ENCODE data around the gene HLA-DPA1. TPM values are rescaled to one million over a fixed set of nuclear protein-coding genes. Genes with fewer than 3 reads are reported as not detected.
A peak's percentile ranks its signal among the peaks of the same experiment; 100 is the strongest.

The HLA-DPA1 gene
- total and polyA plus RNA-seq, 10 of the 15 experiments (the other 5 are each of a cell fraction or from before 2014, with no cell fraction given) = 508 to 1,640 (median 829) TPM

DNA sequence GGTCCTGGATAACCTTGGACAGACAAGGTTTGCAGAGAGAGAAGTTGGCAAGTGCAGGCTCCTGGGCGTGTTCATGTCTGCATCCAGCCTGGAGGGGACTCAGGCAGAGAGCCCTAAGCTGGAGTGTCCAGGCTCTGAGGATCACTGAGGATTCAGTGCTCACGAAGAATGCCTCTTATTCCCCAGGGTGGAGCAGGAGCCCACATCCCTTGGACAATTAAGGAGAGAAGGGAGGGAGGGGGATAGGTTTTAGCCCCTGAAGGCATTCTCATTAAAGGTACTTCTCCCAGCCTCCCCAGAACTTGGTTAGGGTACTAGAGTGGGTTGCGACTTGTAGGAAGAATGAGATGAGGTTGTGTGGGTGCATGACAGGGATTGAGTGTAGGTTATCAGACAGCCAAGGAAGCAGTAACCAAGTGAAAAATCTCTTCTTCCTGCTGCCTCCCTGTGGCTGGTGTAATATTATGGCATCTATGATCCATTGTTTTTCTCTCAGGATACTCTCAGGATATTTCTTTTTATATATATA is 3.0 kb upstream of the HLA-DPA1 start (continued):
- TF ChIP-seq, protein P1, sequence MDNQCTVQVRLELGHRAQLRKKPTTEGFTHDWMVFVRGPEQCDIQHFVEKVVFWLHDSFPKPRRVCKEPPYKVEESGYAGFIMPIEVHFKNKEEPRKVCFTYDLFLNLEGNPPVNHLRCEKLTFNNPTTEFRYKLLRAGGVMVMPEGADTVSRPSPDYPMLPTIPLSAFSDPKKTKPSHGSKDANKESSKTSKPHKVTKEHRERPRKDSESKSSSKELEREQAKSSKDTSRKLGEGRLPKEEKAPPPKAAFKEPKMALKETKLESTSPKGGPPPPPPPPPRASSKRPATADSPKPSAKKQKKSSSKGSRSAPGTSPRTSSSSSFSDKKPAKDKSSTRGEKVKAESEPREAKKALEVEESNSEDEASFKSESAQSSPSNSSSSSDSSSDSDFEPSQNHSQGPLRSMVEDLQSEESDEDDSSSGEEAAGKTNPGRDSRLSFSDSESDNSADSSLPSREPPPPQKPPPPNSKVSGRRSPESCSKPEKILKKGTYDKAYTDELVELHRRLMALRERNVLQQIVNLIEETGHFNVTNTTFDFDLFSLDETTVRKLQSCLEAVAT (IDR thresholded peaks at IDR 0.05) = peak; percentile 91; the same call in 1 of the 2 replicates
- TF ChIP-seq POLR2AphosphoS2 (IDR thresholded peaks at IDR 0.05; ENCODE audit: low read depth, low read length) = 0 out of 2 replicates have a peak, but pooled peaks have one; percentile 10
- TF ChIP-seq RUNX3 (IDR thresholded peaks at IDR 0.05; ENCODE audit: low read length) = peak; percentile 10; the same call in 1 of the 2 replicates
- 0 out of 2 replicates have a peak, but pooled peaks have one; percentile 69 for TF ChIP-seq MTA3 (IDR thresholded peaks at IDR 0.05; ENCODE audit: borderline replicate concordance, low read length)
- TF ChIP-seq POLR2A (IDR thresholded peaks at IDR 0.05; ENCODE audit: low read depth, low read length) = peak; percentile 65; the same call in 1 of the 2 replicates

DNA sequence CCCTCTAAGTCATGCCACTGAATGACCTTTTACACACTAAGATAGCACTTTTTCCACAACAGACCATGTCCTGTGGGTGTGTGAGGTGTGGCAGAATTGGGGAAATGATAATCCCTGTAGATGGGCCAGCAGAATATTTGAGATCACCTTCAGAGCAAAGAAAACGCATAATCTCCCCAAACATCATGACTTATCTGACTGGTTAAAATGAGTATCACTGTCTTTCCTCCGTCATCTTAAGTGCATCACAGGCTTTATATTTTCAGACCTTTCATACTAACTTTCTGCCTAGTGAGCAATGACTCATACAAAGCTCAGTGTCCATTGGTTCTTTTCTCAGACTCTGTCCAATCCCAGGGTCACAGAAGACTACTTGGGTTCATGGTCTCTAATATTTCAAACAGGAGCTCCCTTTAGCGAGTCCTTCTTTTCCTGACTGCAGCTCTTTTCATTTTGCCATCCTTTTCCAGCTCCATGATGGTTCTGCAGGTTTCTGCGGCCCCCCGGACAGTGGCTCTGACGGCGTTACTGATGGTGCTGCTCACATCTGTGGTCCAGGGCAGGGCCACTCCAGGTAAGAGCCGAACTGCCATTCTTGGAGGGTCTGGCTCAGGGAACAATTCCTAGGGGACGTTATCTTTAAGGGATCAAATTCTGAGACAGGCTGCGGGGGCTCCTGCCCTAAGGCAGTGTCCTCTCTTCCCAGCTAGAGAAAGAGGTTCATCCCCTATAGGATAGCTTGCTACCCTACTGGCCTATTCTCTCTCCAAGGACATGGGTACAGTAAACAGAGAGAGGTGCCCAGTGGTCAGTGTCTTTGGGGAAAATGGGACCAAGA is 2.3 kb upstream of the HLA-DPA1 start, which contains the start of gene HLA-DPB1:
Gene HLA-DPB1, plus strand, starts transcription at position 423 of the 838 bp plus-strand sequence. Its CDS starts 52 bp downstream, at position 475.
- under 1% methylated on average over 10 of the region's 10 CpGs for WGBS (ENCODE audit: insufficient coverage, insufficient replicate concordance, low lambda C conversion rate, missing lambda C conversion rate)
- ChIA-PET SMC1A (ENCODE audit: uncharacterized antibody, unreplicated experiment) (interaction anchor here (0.7 to 8.9 kb wide), 20 partner anchors 9 to 190 kb away, joined by 3 to 176 read pairs (median 5); partner anchors contain the start of genes HLA-DMA and HLA-DOA), POLR2A (interaction anchor here (0.6 to 8.8 kb wide), 30 partner anchors 9 to 522 kb away, joined by 3 to 330 read pairs (median 4); partner anchors contain the start of genes HLA-DMA, HLA-DOA, RING1 and RPS18), RAD21 (ENCODE audit: unreplicated experiment) (interaction anchor here (0.7 to 7.9 kb wide), 25 partner anchors 14 to 639 kb away, joined by 3 to 172 read pairs (median 3); partner anchors contain the start of genes HLA-DMA and HLA-DMB), CTCF (interaction anchor here (0.6 to 6.0 kb wide), 23 partner anchors 8 to 196 kb away, joined by 3 to 55 read pairs (median 5); partner anchors contain the start of genes HLA-DOA, RPS18 and VPS52)
- peaks cover 90% of the 10 kb centered on the region for H3K79me2 ChIP-seq (ENCODE audit: control insufficient read depth, insufficient read depth, low read length)
- peak within 1 kb of the TSS; percentile 99 for H3K27ac ChIP-seq (ENCODE audit: control insufficient read depth, insufficient read depth)
- peak within 1 kb of the TSS; percentile 90 for H3K4me2 ChIP-seq (ENCODE audit: control insufficient read depth, insufficient read depth)
- H4K20me1 ChIP-seq (ENCODE audit: control insufficient read depth, insufficient read depth) = no peaks in the 10 kb centered on the region
- no peaks in the 10 kb centered on the region for H3K9me3 ChIP-seq (replicated peaks; ENCODE audit: control insufficient read depth, insufficient read depth, low read length)
- in situ Hi-C loops (cut with MboI) (no loop called here), intact Hi-C loops (cut with micrococcal nuclease; ENCODE audit: unreplicated experiment) (loop anchor here (1.0 to 2.0 kb wide), 2 partner anchors 47 to 61 kb away; no protein-coding TSS in a partner anchor)
- H3K4me1 ChIP-seq (ENCODE audit: control insufficient read depth, insufficient read depth, low read length) = peaks cover 22% of the 10 kb centered on the region
- ATAC-seq (peak; percentile 81), DNase-seq (ENCODE audit: low read depth, low spot score) (peak; percentile 96), FAIRE-seq (peak; percentile 78)
- H3K27me3 ChIP-seq (replicated peaks in 1 of 2; ENCODE audit: control insufficient read depth in 2 of 2, insufficient read depth in 2 of 2, low read length in 1 of 2) = no peaks in the 10 kb centered on the region
- peak within 1 kb of the TSS; percentile 97 for H3K9ac ChIP-seq (ENCODE audit: control insufficient read depth, insufficient read depth, low read length)
- peak within 1 kb of the TSS; percentile 82 for H3K4me3 ChIP-seq
- peak within 1 kb of the TSS; percentile 59 for H2AFZ ChIP-seq (ENCODE audit: control insufficient read depth, low read depth, low read length)
- no TSS peak for BruUV-seq (replicated peaks)
- H3K36me3 ChIP-seq (ENCODE audit: control insufficient read depth in 2 of 2, insufficient read depth in 2 of 2, low read length in 1 of 2) = peaks cover 0 to 1% of the 10 kb centered on the region in 2 experiments; a peak in 2 of 4 replicates
- TF ChIP-seq STAT1 (conservative IDR thresholded peaks at IDR 0.05) = 0 out of 2 replicates have a peak, but pooled peaks have one; percentile 30
- no peak for TF ChIP-seq ZNF24 (IDR thresholded peaks at IDR 0.05)
- TF ChIP-seq, protein P2, sequence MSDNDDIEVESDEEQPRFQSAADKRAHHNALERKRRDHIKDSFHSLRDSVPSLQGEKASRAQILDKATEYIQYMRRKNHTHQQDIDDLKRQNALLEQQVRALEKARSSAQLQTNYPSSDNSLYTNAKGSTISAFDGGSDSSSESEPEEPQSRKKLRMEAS (IDR thresholded peaks at IDR 0.05; ENCODE audit: low read depth, low read length) = no peak; the same call in 1 of the 2 replicates
- no peak for TF ChIP-seq RBBP5 (conservative IDR thresholded peaks at IDR 0.05)
- TF ChIP-seq IRF4 (IDR thresholded peaks at IDR 0.05; ENCODE audit: low read depth, low read length) = no peak
- peak; percentile 88 for TF ChIP-seq CREM (IDR thresholded peaks at IDR 0.05; ENCODE audit: low read depth)
- TF ChIP-seq, protein P3, sequence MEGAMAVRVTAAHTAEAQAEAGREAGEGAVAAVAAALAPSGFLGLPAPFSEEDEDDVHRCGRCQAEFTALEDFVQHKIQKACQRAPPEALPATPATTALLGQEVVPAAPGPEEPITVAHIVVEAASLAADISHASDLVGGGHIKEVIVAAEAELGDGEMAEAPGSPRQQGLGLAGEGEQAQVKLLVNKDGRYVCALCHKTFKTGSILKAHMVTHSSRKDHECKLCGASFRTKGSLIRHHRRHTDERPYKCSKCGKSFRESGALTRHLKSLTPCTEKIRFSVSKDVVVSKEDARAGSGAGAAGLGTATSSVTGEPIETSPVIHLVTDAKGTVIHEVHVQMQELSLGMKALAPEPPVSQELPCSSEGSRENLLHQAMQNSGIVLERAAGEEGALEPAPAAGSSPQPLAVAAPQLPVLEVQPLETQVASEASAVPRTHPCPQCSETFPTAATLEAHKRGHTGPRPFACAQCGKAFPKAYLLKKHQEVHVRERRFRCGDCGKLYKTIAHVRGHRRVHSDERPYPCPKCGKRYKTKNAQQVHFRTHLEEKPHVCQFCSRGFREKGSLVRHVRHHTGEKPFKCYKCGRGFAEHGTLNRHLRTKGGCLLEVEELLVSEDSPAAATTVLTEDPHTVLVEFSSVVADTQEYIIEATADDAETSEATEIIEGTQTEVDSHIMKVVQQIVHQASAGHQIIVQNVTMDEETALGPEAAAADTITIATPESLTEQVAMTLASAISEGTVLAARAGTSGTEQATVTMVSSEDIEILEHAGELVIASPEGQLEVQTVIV (IDR thresholded peaks at IDR 0.05; ENCODE audit: borderline replicate concordance, partially characterized antibody) = no peak
- no peak for TF ChIP-seq MYB (IDR thresholded peaks at IDR 0.05; ENCODE audit: borderline replicate concordance, low read depth, low read length)
- TF ChIP-seq, protein P4, sequence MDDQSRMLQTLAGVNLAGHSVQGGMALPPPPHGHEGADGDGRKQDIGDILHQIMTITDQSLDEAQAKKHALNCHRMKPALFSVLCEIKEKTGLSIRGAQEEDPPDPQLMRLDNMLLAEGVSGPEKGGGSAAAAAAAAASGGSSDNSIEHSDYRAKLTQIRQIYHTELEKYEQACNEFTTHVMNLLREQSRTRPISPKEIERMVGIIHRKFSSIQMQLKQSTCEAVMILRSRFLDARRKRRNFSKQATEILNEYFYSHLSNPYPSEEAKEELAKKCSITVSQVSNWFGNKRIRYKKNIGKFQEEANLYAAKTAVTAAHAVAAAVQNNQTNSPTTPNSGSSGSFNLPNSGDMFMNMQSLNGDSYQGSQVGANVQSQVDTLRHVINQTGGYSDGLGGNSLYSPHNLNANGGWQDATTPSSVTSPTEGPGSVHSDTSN (IDR thresholded peaks at IDR 0.05; ENCODE audit: insufficient replicate concordance, low read depth, low read length) = no peak

Measured in GM12878 (cell line).